RPMI7951 (cell line): ENCODE measurements around the gene ROR2. TPM values are rescaled to one million over a fixed set of nuclear protein-coding genes. Genes with fewer than 3 reads are reported as not detected.
A peak's percentile ranks its signal among the peaks of the same experiment; 100 is the strongest.

Source experiments
- DNase-seq: peaks from one replicate; pipeline ENCODE4 v3.0.0-alpha.2; 2012; ENCODE audit warnings: low read depth
- total RNA-seq: library from RNA; depleted of rRNA; stranded (reverse); fragments of >200 nt; shearing (Covaris generic); gene quantifications from 2 replicates; pipeline ENCODE4 v1.2.3, GENCODE V29; 2014

The ROR2 gene
- total RNA-seq, 1 experiment from 2014 or later = 0.12 TPM

DNA sequence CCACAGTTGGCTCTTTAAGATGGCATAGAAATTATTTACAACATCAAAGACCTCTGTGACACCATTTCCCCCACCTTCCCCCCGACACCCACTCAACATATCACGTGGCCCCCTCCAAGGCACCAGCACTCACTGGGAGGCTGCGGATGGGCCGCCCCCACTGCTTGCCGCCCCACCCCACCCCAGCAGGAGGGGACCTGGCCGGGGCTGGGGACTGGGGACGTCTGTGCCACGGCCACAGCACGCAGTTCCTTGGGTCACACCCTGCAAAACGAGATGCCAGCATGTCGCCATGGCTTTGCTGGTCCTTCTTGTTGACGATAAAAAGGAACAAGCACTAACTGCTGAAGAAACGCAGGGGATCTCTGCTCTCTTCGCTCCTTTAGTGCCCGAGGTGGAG lies 269.0 kb downstream of the ROR2 start:
- DNase-seq = no peak

DNA sequence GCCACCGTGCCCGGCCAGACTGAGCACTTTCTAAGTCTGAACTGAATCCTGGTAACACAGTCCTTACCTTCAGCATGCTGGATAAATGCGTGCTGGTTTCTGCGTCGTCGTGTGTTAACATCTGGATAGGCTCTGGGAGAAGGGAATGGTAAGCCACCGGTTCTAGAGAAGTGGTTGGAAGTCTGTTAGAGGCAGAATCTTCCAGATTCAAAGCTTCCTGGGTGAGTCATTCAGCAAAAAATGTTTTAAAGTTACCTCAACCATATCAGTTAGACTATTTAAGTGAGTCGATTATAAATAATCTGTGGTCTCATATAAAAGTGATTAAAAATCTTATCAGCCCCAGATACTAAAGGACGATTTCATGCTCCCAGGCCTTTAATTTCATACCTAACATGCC lies 269.9 kb downstream of the ROR2 start:
- peak; percentile 29 for DNase-seq

DNA sequence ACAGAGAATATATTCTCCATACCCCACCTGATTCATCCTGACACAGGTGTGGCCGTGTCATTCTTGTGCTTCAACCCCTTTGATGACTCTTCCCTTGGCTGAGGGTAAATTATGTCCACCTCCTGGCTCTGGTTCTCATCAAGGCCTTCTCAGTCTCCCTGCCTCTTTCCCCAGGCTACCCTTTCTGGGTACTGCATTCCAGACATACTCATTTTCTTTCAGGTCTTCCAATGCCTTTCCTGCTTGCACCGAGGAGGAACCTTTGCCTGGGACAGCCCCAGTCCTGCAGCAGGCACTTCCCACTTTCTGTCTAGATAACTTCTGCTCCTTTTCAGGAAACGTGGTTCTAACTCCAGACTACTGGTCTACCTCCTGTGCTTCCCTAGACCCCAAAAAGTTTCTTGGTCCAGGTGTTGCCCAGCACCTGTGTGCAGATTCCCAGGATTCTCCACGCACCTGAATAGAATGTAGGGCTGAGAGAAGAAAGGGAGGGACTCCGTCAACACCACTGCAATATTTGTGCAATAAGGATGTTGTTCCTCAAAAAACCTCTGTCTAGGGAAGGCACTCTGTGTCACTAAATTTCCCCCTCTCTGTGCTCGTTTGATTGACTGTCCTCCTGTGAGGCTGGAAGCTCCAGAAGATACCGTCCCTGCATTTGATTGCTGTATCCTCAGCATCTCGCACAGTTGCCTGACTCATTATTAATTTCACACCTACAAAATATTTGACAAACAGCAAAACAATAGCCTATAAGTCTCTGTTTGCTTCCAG lies 271.0 kb downstream of the ROR2 start:
- no peak for DNase-seq

DNA sequence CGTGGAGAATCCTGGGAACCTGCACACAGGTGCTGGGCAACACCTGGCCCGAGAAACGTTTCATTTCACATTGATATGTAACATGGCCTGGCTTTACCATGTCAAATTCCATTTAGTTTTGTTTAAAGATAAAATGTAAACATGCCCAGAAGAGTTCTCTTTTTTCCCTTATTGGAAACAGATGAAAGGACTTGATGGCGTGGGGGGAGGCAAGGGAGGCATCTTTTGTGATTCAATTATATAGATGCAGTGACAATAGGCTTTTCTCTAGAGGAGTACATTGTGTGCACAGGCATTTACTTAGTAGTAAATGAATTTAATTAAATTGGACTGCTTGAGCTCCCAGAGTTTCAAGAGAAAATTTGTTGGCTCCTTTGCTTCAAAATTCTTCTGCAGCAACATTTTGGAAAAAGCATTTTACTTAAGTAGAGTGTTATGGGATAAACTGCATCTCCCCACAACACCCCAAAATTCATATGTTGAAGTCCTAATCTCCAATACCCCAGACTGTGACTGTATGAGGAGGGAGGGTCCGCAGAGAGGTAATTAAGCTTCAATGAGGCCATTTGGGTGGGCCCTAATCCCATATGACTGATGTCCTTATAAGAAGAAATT lies 272.1 kb downstream of the ROR2 start:
- no peak for DNase-seq

DNA sequence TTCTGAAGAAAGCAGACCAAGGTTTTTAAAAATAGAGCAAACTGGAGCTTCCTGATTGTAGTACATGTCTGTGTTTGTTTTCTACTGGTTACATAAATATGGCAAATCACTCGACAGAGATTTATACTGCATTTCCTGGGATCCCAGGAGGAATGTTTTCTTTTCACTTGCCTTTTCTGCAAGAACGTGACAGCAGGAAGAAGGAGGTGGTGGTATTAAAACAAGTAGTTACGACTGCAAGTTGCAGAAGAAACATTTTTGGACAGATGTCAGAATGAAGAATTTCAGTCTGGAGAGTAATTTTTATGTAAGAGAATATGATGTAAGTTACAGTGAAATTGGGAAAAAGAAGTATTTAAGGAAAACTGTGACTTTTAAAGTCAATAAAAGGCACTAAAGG lies 272.7 kb downstream of the ROR2 start:
- DNase-seq = no peak

DNA sequence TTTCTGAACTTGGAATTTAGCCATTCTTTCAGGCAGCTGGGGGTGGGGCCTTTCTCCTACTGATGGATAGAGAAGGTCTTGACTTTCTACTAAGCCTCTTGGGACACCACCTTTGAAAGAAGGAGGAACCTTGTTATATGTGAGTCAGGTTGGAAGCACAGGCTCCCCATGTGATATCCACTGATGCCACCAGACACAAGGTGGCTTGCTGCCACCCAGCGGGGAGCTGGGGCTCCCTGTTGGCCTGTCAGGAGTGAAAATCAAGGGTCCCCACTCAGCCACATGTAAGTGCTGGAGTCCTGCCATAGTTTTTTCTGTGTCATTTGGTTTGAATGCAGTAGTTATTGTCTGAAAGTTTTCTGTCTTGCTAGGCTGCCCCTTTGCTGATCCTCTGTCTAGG lies 274.0 kb downstream of the ROR2 start:
- DNase-seq = peak; percentile 32

DNA sequence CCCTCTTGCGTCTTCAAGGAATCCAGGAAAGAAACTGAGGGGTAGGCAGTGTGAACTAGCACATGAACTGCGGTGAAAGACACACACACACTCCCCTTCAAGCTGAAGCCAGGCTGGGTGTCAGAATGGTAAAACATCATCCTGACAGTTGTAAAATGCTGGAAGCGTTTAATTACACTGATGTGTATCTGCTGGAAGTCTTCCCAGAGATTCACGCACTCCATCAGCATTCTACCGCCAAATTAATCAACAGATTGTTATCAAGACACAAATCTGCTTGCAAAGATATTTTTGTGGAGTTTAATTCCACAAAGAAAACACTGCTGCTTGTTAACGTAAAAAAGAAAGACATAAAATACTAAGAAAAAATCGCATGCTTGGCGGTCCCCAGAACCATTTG lies 285.4 kb downstream of the ROR2 start:
- no peak for DNase-seq

DNA sequence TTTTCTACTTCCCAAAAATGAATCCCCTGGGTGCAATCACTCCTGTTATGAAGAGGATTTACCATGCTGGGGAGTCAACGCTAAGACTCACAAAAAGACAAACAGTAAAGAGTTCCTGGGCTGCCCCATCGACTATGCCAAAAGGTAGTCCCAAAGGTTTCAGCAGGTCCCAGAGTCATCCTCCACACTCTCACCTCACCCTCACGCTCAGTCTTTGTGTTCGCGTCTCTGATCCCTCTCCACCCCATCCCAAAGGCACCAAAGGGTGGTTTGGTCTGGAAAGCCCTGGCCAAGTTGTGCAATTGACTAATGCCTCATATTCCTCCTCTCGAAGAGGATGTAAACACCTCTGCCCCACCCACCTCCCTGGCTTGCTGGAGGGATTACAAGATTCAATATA lies 286.2 kb downstream of the ROR2 start:
- DNase-seq = no peak

DNA sequence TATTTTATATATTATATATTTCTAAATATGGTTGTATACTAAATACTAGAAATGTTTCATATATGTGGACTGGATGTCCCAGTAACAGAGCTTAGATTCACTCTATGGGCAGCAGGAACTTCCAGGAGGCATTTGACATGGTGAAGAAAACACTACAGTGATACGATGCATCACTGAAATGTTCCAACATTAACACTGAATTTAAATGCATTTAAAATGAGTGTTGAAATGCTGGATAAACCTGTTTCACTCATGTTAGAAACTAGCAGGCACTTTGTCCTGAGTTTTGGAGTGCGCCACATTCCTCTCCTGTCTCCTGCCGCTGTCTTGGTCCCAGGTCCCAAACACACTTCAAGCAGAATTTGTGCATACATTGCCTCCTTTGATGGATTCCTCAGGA lies 288.6 kb downstream of the ROR2 start:
- DNase-seq = no peak

DNA sequence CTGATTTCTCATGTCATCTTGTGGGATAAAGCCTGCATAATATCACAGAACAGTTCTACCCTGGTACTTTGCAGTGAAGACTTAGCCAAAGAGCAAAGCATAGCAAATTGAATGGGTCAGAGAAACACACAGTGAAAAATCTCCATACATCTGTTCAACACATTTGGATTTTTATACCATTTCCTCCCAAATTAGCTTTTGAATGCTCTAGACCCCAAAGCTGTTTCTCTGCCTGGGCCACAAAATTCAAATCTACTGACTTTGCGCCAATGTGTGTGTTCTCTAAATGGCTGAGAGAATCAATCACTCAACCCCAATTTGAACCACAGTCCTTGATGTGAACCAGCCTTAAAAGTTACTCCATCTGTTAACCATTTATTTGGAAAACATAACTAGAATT lies 289.5 kb downstream of the ROR2 start:
- no peak for DNase-seq

DNA sequence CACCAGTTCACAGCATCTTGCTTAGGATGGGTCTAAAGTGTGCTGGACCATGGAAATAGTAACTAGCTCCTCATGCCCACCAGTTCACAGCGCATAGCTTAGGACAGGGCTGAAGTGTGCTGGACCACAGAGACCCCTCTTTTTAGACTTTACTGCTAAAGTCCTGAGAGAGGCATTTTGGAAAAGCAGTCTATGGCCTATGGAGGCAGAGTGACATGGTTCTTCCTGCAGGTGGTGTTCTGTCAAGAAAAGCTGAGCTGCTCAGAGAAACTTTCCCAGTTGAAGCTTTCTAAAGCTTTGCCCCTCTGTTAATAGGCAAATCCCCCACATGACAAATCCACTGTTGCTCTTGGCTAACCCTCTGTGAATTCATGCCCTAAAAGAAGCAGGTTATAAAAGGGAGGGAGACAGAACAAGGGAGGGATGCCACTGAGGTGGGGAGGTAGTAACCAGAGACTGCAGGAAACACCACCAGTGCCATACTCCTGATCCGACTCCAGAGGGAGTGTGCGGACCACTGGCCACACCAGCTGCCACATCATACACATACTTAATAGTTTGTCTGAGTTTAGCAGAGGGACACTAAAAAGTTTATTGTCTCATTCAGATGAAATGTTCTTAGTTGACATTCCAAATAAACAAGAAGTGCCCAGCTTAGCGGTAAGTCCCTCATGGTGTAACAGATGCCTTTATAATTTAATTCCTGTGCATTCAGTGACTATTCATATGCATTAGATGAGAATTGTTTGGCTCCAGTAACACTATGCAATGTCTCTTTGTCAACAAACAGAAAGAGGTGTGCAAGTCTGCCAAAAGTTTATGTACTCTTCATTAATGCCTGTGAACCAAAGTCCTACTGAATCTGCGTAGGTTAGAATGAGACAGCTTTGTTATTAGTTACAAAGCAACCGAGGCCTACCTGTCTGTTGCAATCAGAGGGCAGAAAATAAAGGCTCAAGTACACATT lies 290.2 kb downstream of the ROR2 start:
- peak; percentile 20 for DNase-seq

DNA sequence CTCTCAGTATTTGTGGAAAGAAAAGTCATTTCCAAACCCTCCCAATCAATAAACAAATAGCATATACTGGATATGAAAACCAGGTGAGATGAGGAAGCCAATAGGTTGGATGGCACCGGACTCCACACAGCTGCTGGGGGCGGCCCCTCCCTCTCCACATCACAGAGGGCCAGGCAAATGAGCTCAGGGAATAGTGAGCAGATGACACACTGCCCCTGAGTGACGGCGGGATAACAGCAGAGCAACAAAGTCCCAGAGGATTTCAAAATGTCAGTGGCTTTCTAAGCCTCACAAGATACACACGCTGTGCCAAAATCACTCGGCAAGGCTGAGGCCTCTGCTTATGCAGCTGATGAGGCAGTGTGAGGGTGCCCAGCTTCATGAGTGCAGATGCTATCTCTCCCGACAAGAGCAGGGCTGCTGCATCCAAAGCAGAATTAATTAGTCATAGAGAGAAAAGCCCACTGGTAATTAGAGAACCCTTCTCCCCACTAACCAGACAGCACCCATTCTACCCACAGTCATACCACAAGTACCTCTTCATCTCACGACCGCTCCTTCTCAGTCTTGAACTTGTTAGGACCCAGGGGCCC lies 291.4 kb downstream of the ROR2 start:
- DNase-seq = no peak

DNA sequence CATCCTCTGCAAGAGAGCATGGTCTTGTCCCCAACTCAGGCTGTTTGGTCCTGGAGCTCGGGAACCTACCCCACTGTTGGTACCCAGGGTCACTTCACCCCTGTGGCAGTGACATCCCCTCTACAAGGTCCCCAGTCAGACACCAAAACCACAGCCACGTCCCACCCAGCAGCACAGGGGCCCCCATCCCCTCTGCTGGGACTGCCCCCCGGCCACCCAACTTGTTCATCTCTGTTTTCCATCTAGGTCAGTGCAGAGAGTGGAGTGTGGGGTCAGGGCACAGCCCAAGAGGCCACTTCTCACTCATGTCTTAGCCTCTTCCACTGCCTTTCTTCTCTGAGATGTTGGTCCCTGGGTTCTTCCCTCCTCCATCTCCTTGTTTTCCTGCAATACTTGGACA lies 292.5 kb downstream of the ROR2 start:
- no peak for DNase-seq

DNA sequence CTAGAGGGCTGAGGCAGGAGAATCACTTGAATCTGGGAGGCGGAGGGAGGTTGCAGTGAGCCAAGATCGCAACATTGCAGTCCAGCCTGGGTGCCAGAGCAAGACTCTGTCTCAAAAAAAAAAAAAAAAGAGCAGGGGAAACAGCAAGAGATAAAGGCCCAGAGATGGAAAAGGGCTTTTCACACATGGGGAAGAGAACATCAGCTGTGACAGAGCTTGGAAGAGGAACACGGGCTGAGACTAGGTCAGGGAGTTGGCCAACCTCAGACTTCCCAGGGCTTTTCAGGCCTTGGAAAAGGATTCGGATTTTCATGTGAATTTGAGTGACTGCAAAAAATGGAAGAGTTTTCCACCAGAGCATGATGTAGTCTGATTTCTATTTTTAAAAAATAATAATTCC lies 294.4 kb downstream of the ROR2 start:
- no peak for DNase-seq

DNA sequence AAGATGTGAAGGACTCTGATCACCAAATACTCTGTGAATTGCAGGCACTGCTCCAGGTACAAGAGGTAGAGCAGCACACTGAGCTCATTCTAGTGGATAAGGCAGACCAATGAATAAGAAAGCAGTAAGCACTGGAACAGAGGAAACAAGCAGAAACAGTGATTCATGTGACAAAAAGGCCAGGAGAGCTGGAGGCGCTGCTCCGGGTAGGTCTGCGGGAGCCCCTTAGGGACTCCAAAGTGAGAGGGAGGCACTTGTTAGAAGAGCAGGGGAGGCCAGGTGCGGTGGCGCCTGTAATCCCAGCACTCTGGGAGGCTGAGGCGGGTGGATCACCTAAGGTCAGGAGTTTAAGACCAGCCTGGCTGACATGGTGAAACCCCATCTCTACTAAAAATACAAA lies 294.8 kb downstream of the ROR2 start:
- DNase-seq = no peak

DNA sequence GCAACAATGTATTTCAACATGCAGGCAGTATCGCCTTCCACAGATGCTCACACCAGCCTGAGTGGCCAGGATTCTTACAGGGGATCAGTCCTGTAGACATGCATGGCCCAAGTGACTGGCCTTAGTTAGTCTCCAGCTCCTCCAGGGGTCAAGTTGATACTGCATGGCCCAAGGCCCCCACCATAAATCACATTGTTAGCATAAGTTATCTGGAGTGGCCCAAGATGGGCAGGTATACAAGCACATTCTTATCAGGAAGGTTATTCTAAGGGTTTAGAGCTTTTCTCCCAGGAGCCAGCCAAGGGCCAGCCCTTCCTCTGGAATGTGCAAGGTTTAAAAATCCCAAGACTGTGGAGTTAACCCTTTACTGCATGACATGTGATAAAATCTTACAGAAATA lies 295.5 kb downstream of the ROR2 start:
- DNase-seq = no peak

DNA sequence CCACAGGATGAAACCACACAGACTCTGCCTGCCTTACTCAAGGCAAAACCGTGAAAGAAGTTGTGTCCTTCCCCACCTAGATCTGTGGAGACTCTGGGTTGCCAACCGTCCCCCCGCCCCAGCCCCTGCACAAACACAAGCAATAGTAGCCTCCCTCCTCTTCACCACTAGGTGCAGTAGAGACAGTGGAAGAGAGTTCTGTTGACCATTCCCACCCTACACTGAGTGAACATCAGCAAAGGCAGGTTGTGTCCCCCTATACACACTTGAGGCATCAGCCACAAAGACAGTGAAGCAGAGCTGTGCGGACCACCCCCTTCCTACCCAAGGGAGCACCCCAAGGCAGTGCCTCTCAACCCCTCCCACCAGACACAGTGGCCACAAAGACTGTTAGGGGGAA lies 302.7 kb downstream of the ROR2 start:
- DNase-seq = no peak

DNA sequence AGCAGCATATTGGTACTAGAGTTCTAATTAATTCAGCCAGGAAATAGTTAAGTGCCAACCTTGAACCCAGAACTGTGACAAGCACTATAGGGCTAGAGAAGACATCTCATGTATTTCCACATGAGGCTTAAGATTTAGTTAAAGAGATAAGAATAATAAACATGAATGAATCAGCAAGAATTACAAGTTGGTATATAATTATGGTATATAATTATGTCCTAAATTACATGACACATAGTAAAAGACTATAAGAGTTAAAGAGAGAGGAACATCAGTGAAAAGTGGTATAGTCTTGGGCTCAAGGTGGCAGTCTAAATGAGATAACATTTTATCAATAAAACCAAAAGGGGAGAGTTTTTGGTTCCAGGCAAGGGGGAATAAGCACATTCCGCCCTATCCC lies 303.3 kb downstream of the ROR2 start:
- DNase-seq = no peak

DNA sequence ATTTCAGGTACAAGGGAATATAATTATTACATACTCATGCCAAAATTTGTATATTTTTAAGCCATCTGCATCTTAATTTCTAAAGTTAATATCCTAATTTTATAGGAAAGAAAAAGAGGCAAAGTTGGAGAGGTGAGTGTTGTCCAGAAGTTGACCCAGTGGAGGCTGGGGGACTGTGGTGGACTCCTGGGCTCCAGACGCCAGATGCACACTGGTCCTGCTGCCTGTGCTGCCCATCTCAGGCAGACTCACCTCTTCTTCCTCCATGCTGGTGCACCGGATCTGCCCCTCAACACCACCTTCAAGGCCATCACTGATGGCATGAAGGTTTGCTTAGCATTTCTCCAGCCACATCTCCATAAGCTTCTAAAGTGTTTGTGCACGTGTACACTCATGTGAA lies 305.6 kb downstream of the ROR2 start:
- DNase-seq = no peak

DNA sequence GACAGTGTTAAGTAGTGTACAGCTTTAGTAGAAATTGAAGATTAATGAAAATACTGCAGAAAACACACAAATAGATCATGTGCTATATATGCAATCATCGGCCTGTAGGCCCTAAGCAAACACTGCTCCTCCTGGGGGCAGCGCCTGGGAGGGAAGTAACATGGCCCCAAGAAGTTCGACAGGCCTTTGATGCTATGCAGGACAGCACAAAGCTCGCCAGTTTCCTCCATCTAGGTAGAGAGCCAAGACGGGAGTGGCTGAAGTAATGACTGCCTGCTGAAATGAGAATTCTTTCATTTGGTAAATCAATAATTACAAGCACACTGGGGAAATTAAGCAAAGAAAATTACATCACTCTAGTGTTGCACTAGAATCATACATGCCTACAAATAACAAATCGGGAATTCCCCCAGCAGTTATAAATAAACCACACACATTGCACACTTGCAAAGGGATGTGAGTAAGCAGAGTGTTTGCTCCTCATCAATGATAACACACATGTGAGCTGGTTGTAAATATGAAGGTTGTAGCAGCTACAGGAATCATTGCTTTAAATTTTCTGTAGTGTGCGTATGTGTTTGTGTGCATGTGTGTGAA lies 306.4 kb downstream of the ROR2 start:
- DNase-seq = no peak

DNA sequence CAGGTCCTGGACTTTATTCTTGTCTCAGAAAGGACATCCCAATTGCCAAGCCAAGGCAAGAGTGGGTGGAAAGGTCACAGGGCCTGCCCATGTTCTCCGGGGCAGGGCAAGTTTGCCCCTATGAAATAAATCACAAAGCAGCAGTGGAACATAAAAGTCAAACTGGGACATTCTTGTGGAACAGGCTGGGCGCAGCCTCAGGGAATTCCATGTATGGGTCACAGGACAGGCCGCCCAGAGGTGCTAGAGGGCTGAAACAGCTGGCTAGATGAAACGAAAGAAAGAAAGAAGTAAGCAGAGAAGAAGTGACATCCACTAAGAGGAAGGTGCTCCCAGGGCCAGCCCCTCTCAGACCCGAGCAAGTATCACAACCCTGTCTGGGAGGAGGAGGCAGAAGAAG lies 307.3 kb downstream of the ROR2 start:
- DNase-seq = no peak

DNA sequence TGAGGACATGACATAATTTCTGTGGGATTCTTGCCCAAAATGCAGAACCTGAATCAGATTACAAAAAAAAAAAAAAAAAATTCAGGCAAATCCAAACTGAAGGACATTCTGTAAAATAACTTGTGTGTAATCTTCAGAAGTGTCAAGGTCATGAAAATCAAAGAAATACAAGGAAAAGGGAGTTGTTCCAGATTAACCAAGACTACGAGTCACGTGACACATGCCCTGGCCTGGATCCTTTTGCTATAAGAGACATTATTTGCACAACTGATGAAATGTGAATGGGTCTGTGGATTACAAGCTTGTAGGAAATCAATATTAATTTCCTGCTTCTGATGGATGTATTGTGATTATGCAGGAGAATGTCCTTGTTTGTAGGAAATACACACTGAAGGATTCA lies 309.6 kb downstream of the ROR2 start:
- no peak for DNase-seq
